ENCODE measurements around the gene FOXJ2.

DNA sequence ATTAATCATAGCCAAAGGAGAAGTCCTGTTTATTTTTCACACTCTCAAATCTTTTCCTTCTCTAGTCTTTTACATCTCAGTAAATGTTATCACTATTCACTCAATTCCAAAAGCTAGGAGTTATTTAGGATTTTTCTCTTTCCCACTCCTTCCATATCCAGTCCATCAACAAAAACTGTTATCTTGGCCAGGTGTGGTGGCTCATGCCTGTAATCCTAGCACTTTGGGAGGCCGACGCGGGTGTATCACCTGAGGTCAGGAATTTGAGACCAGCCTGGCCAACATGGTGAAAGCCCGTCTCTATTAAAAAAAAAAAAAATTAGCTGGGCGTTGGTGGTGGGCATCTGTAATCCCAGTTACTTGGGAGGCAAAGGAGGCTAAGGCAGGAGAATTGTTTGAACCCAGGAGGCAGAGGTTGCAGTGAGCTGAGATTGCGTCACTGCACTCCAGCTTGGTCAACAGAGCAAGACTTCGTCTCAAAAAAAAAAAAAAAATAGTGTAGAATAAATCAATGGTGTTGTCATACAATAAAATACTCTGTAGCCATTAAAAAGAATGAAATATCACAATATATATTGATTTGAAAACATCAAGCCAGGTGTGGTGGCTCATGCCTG is 46.6 kb upstream of the FOXJ2 start:
- TF ChIP-seq GATA2 (IDR thresholded peaks at IDR 0.05; ENCODE audit: low read depth, low read length) = no peak
- no peak for TF ChIP-seq GATA3 (IDR thresholded peaks at IDR 0.05; ENCODE audit: low read depth, low read length)
